ENCODE results near the gene PPFIA4.

- TF ChIP-seq CTCF (IDR thresholded peaks at IDR 0.05 in 2 of 3, conservative IDR thresholded peaks at IDR 0.05 in 1 of 3; ENCODE audit: borderline replicate concordance in 1 of 3, insufficient read depth in 1 of 3, low read depth in 2 of 3, low read length in 2 of 3) (no peak), JUND (IDR thresholded peaks at IDR 0.05) (no peak), EGR1 (IDR thresholded peaks at IDR 0.05; ENCODE audit: low read depth) (no peak), POLR2AphosphoS5 (IDR thresholded peaks at IDR 0.05; ENCODE audit: low read depth, low read length) (no peak), CBX3 (IDR thresholded peaks at IDR 0.05; ENCODE audit: low read depth) (no peak), CEBPB (IDR thresholded peaks at IDR 0.05; ENCODE audit: low read depth) (no peak), POLR2A (IDR thresholded peaks at IDR 0.05; ENCODE audit: borderline replicate concordance, extremely low read depth, insufficient read depth, insufficient read length) (no peak), EZH2phosphoT487 (IDR thresholded peaks at IDR 0.05; ENCODE audit: borderline replicate concordance) (no peak), RAD21 (IDR thresholded peaks at IDR 0.05; ENCODE audit: low read depth) (no peak)
- TF ChIP-seq, protein P1, sequence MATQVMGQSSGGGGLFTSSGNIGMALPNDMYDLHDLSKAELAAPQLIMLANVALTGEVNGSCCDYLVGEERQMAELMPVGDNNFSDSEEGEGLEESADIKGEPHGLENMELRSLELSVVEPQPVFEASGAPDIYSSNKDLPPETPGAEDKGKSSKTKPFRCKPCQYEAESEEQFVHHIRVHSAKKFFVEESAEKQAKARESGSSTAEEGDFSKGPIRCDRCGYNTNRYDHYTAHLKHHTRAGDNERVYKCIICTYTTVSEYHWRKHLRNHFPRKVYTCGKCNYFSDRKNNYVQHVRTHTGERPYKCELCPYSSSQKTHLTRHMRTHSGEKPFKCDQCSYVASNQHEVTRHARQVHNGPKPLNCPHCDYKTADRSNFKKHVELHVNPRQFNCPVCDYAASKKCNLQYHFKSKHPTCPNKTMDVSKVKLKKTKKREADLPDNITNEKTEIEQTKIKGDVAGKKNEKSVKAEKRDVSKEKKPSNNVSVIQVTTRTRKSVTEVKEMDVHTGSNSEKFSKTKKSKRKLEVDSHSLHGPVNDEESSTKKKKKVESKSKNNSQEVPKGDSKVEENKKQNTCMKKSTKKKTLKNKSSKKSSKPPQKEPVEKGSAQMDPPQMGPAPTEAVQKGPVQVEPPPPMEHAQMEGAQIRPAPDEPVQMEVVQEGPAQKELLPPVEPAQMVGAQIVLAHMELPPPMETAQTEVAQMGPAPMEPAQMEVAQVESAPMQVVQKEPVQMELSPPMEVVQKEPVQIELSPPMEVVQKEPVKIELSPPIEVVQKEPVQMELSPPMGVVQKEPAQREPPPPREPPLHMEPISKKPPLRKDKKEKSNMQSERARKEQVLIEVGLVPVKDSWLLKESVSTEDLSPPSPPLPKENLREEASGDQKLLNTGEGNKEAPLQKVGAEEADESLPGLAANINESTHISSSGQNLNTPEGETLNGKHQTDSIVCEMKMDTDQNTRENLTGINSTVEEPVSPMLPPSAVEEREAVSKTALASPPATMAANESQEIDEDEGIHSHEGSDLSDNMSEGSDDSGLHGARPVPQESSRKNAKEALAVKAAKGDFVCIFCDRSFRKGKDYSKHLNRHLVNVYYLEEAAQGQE (IDR thresholded peaks at IDR 0.05; ENCODE audit: low read depth) = no peak
- TF ChIP-seq, protein P2, sequence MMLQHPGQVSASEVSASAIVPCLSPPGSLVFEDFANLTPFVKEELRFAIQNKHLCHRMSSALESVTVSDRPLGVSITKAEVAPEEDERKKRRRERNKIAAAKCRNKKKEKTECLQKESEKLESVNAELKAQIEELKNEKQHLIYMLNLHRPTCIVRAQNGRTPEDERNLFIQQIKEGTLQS (IDR thresholded peaks at IDR 0.05) = no peak
Measured at GRCh38 chr1:203052601-203053000, 26.3 kb downstream of the PPFIA4 start.

Data from HCT116 (cell line).